GM19395 (cell line): ENCODE results near the gene NOL6.
"Not testable (repeated sequence)": the region's sequence is repeated elsewhere in the genome, so short reads cannot be mapped to it uniquely, and the experiment has no call there.

ENCODE experiments used
- ATAC-seq: cut with Tn5 transposase; IDR thresholded peaks from one replicate; pipeline ENCODE4 v1.9.1; 2021; ENCODE audit warnings: mild to moderate bottlenecking, moderate library complexity; ENCODE audit not compliant: unreplicated experiment

The NOL6 gene

GRCh38 chr9:33434317-33435105, 39.2 kb downstream of the NOL6 start:
- ATAC-seq, result no peak

GRCh38 chr9:33433871-33434270, 39.9 kb downstream of the NOL6 start:
- ATAC-seq, result no peak

- no peak for ATAC-seq
Measured at GRCh38 chr9:33431420-33431819, 42.3 kb downstream of the NOL6 start.

- ATAC-seq, result no peak
Measured at GRCh38 chr9:33430942-33431341, 42.8 kb downstream of the NOL6 start.

- no peak for ATAC-seq
Measured at GRCh38 chr9:33429256-33429985, 44.3 kb downstream of the NOL6 start.

- no peak for ATAC-seq
Measured at GRCh38 chr9:33426843-33427293, 46.9 kb downstream of the NOL6 start.

GRCh38 chr9:33425128-33425533, 48.6 kb downstream of the NOL6 start:
- ATAC-seq, result no peak

GRCh38 chr9:33424492-33424891, 49.2 kb downstream of the NOL6 start:
- not testable (repeated sequence) for ATAC-seq

GRCh38 chr9:33424043-33424442, 49.7 kb downstream of the NOL6 start:
- not testable (repeated sequence) for ATAC-seq

GRCh38 chr9:33419708-33420303, 53.9 kb downstream of the NOL6 start:
- no peak for ATAC-seq

- ATAC-seq, result no peak
Measured at GRCh38 chr9:33418090-33418489, 55.6 kb downstream of the NOL6 start.

- no peak for ATAC-seq
Measured at GRCh38 chr9:33416996-33417395, 56.7 kb downstream of the NOL6 start.

GRCh38 chr9:33415501-33416038, 58.2 kb downstream of the NOL6 start:
- ATAC-seq, result peak; percentile 78

GRCh38 chr9:33414889-33415500, 58.7 kb downstream of the NOL6 start:
- ATAC-seq, result no peak

- ATAC-seq, result no peak
Measured at GRCh38 chr9:33414268-33414667, 59.5 kb downstream of the NOL6 start.
